ENCODE data around the gene ITGB3. TPM values are rescaled to one million over a fixed set of nuclear protein-coding genes. Genes with fewer than 3 reads are reported as not detected.

Gene ITGB3
- total RNA-seq, 1 donor from 2014 or later, result 6.6 TPM

DNA sequence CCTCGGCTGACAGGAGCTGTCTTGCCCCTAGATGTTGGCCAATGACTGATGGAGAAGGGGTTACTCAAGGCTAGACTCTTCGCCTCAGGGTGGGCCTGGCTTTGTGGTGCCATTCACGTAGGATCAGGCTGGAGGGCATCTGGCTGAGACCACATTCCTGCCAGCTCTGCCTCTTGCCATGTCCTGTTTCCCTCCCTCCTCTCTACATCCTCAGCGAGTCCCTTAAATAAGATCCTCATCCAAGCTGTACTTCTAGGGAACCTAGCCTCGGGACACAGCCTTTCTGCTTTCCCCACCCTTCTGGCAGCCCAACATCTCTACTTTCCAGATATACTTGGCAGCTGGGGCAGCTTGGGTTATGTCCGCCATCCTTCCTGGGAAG lies 42.2 kb downstream of the ITGB3 start:
- intact Hi-C loops (cut with DNase I), result no loop called here
- H3K4me1 ChIP-seq, result no peaks in the 10 kb centered on the region
- TF ChIP-seq, protein P1, sequence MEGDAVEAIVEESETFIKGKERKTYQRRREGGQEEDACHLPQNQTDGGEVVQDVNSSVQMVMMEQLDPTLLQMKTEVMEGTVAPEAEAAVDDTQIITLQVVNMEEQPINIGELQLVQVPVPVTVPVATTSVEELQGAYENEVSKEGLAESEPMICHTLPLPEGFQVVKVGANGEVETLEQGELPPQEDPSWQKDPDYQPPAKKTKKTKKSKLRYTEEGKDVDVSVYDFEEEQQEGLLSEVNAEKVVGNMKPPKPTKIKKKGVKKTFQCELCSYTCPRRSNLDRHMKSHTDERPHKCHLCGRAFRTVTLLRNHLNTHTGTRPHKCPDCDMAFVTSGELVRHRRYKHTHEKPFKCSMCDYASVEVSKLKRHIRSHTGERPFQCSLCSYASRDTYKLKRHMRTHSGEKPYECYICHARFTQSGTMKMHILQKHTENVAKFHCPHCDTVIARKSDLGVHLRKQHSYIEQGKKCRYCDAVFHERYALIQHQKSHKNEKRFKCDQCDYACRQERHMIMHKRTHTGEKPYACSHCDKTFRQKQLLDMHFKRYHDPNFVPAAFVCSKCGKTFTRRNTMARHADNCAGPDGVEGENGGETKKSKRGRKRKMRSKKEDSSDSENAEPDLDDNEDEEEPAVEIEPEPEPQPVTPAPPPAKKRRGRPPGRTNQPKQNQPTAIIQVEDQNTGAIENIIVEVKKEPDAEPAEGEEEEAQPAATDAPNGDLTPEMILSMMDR (IDR thresholded peaks at IDR 0.05), result no peak

DNA sequence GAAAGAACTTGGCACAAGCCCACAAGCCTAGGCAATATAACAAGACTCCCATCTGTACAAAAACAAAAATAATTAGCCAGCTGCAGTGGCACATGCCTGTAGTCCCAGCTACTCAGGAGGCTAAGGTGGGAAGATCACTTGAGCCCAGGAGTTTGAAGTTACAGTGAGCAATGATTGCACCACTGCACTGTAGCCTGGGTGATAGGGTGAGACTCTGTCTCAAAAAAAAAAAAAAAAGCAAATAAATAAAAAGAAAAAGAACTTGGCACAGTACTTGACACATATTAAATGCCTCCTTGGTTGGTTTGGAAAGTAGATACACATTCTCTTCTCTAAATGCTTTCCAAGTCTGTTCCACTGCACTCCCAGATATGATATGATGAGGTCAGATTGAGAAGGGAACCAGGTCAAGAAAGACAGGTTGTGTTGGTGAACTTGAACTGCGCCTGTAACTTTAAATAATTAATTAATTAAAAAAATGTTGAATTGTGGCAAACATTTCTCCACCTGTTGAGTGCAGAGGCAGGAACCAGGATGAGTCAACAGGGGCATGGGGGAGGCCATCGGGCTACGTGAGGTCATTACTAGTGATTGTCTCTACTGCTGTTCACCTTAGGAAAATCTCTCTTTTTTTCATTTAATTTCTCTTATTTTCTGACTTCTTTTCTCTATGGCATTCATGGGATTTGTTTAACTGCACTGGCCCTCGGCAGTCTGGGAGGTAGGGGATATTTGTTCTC lies 44.2 kb downstream of the ITGB3 start:
- Histone ChIP-seq H3K27ac (no peak overlapping the region), H3K4me3 (no peak overlapping the region), H3K9me3 (no peaks in the 10 kb centered on the region), H3K27me3 (no peaks in the 10 kb centered on the region), H3K36me3 (no peaks in the 10 kb centered on the region), H3K4me1 (no peaks in the 10 kb centered on the region)
- intact Hi-C loops (cut with DNase I), result no loop called here
- TF ChIP-seq, protein P1 (IDR thresholded peaks at IDR 0.05), result no peak
- DNase-seq (no peak), ATAC-seq (no peak)

More for the DNA sequence above, 42.2 kb downstream of the ITGB3 start:
- Histone ChIP-seq H3K27me3 (no peaks in the 10 kb centered on the region), H3K4me3 (no peak overlapping the region), H3K9me3 (no peaks in the 10 kb centered on the region), H3K27ac (no peak overlapping the region), H3K36me3 (no peaks in the 10 kb centered on the region)
- ATAC-seq (no peak), DNase-seq (no peak)

DNA sequence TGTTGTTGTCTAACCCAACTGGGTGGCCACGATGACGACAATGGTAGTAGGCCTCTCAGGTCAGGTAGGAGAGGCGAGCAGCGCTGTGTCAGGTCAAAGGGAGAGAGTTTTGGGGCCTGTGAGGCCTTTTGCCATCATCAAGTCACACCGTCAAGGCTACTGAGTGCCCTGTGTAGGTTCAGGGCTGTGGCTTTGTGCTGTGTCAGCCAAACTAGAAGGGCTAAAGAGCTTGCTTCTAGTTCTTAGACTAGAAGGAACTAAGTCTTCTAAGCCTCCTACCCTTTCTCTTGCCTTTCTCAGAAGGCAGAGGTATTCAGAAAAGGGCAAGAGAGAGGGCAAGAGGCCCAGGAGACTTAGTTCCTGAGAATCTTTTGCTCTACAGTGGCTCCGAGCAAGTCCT lies 45.1 kb downstream of the ITGB3 start:
- intact Hi-C loops (cut with DNase I), result no loop called here
- Histone ChIP-seq H3K27ac (no peak overlapping the region), H3K9me3 (no peaks in the 10 kb centered on the region), H3K27me3 (no peaks in the 10 kb centered on the region), H3K4me3 (no peak overlapping the region), H3K4me1 (no peaks in the 10 kb centered on the region), H3K36me3 (no peaks in the 10 kb centered on the region)
- TF ChIP-seq, protein P1 (IDR thresholded peaks at IDR 0.05), result no peak
- no peak for ATAC-seq
- no peak for DNase-seq

DNA sequence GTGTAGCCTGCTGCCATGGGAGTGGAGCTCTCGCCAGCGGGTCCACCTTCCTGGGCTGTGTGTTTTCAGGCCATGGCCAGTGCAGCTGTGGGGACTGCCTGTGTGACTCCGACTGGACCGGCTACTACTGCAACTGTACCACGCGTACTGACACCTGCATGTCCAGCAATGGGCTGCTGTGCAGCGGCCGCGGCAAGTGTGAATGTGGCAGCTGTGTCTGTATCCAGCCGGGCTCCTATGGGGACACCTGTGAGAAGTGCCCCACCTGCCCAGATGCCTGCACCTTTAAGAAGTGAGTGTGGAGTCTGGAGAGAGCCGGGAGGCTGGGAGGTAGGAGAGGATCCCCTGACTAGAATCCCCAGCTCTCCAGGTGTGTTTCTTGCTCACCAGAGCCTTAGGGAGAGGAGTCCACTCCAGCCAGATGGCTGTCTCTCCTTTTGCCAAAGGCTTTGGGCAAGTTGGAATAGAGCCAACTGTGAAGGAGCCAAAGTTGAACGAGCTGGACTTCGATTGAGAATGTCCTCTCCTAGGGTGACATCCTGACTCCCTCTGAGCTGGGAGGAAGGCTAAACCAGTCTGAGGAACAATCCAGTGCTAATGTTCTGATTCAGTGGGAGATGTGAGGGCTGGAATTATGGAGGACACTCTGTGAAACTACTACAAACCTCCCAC lies 45.7 kb downstream of the ITGB3 start:
- TF ChIP-seq, protein P1 (IDR thresholded peaks at IDR 0.05), result no peak
- H3K4me1 ChIP-seq, result no peaks in the 10 kb centered on the region
- H3K27ac ChIP-seq, result no peak overlapping the region
- ATAC-seq, result no peak
- no peak for DNase-seq
- H3K4me3 ChIP-seq, result no peak overlapping the region
- intact Hi-C loops (cut with DNase I), result no loop called here
- no peaks in the 10 kb centered on the region for H3K9me3 ChIP-seq
- no peaks in the 10 kb centered on the region for H3K27me3 ChIP-seq
- H3K36me3 ChIP-seq, result no peaks in the 10 kb centered on the region

DNA sequence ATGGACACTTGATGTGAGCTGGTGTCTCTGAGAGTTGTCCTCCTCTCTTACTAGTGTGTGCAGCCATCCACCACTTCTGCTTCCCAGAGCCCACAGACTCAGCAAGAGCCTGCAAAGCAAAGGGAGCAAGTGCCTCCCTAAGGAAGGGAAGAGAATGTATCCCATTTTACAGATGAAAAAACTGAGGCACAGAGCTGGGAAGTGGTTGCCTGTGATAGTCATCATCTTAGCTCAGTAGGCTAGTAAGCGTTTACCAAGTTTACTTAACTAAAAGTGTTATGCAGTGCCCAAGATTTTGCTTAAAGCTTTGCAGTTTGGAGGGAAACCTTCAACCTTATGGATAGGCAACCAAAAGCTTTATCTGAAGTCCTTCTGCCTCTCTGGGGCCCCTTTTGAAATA lies 47.1 kb downstream of the ITGB3 start:
- H3K4me3 ChIP-seq, result no peak overlapping the region
- no peaks in the 10 kb centered on the region for H3K9me3 ChIP-seq
- ATAC-seq (no peak), DNase-seq (no peak)
- TF ChIP-seq, protein P1 (IDR thresholded peaks at IDR 0.05), result no peak
- H3K27ac ChIP-seq, result no peak overlapping the region
- peaks cover 6% of the 10 kb centered on the region for H3K4me1 ChIP-seq
- H3K36me3 ChIP-seq, result no peaks in the 10 kb centered on the region
- intact Hi-C loops (cut with DNase I), result no loop called here
- H3K27me3 ChIP-seq, result no peaks in the 10 kb centered on the region

Data from upper lobe of right lung (tissue), 1 donor.